Upper lobe of right lung (tissue), 1 donor: ENCODE results near the gene SNW1. TPM values are rescaled to one million over a fixed set of nuclear protein-coding genes. Genes with fewer than 3 reads are reported as not detected.
A peak's percentile ranks its signal among the peaks of the same experiment; 100 is the strongest.

Experiments used
- ATAC-seq: fragments of 200-7000 bp; cut with Tn5 transposase; one replicate; pipeline ENCODE4 v1.9.1; 2020; ENCODE audit warnings: mild to moderate bottlenecking, moderate library complexity
- DNase-seq: peaks from one replicate; pipeline ENCODE4 v3.0.0-alpha.2; 2020
- H3K27ac ChIP-seq: fragments of 200-600 bp; one replicate; pipeline ENCODE4 v1.8.0; 2022
- H3K27me3 ChIP-seq: fragments of 200-600 bp; one replicate; pipeline ENCODE4 v1.8.0; 2022; ENCODE audit warnings: mild to moderate bottlenecking
- H3K36me3 ChIP-seq: fragments of 200-600 bp; one replicate; pipeline ENCODE4 v1.8.0; 2022
- H3K4me1 ChIP-seq: fragments of 200-600 bp; one replicate; pipeline ENCODE4 v1.8.0; 2022
- H3K4me3 ChIP-seq: fragments of 200-600 bp; one replicate; pipeline ENCODE4 v1.8.0; 2022; ENCODE audit warnings: mild to moderate bottlenecking
- H3K9me3 ChIP-seq: fragments of 200-600 bp; one replicate; pipeline ENCODE4 v1.8.0; 2022
- CTCF ChIP-seq: fragments of 200-600 bp; IDR thresholded peaks from one replicate; pipeline ENCODE4 v1.8.0; 2022; ENCODE audit warnings: antibody characterized with exemption
- intact Hi-C: fragments of 100-400 bp; cut with DNase I; formaldehyde crosslinking; loops from one replicate; pipeline ENCODE4 v1.11.0; 2022
- total RNA-seq: library from RNA; stranded (reverse); fragmentation: NEBNext Ultra II Directional; extraction: Animal tissue kit (Norgen Biotek cat#: 25700); gene quantifications from one replicate; pipeline ENCODE4 v1.2.1, GENCODE V29; 2021
- donor health status: DM: no; HTN: yes; CAD: no; lungs with severe emphysema.

SNW1 gene
- total RNA-seq, 1 donor from 2014 or later, result 64.7 TPM

DNA sequence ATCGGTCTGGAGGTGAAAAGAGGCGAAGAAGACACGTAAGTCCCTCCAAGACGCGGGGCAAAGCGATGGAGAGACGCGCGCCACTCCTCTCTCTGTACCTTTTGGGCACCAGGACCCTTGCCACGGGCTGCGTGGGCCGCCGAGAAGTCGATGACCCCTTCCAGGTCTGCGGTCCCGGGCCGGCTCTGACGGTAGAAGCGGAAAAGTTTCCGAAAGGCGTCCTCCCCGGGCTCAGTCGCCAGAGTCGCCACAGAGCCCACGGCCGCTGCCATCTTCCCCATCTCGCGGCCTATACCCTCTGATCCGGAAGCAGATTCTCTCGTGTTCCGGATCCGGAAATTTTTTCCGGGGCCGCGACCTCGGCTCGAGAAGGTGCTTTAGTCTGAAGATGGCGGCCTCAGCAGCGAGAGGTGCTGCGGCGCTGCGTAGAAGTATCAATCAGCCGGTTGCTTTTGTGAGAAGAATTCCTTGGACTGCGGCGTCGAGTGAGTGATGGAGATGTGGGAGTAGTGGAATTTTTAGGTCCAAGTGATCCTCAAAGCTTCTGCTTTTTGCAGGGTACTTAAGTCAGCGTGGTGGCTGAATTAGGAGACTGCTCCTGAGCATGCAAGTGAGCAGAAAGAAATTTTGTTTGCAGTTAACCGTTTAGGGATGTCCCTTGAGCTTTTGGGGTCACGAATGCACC is 53.1 kb downstream of the SNW1 start, which contains the start of the genes ALKBH1 and SLIRP:
TSS of gene ALKBH1 (minus strand) at position 300 of the 685 bp plus-strand sequence. CDS start at position 281, 19 bp downstream.
TSS of gene SLIRP (plus strand) at position 380 of the 685 bp plus-strand sequence. CDS start at position 389, 9 bp downstream.
- no peaks in the 10 kb centered on the region for H3K27me3 ChIP-seq
- TF ChIP-seq CTCF, result no peak
- peaks cover 23% of the 10 kb centered on the region for H3K4me1 ChIP-seq
- H3K27ac ChIP-seq, result peak within 1 kb of the TSS; percentile 74
- no peaks in the 10 kb centered on the region for H3K9me3 ChIP-seq
- peak; percentile 91 for DNase-seq
- intact Hi-C loops, result no loop called here
- peak; percentile 99 for ATAC-seq
- H3K4me3 ChIP-seq, result peak within 1 kb of the TSS; percentile 91
- H3K36me3 ChIP-seq, result peaks cover 47% of the 10 kb centered on the region

- peak; percentile 52 for ATAC-seq
- H3K27me3 ChIP-seq, result no peaks in the 10 kb centered on the region
- peaks cover 47% of the 10 kb centered on the region for H3K36me3 ChIP-seq
- peak overlapping the region; percentile 91 for H3K4me3 ChIP-seq
- peak overlapping the region; percentile 74 for H3K27ac ChIP-seq
- intact Hi-C loops, result no loop called here
- DNase-seq, result no peak
- TF ChIP-seq CTCF, result no peak
- peaks cover 23% of the 10 kb centered on the region for H3K4me1 ChIP-seq
- H3K9me3 ChIP-seq, result no peaks in the 10 kb centered on the region
Measured at GRCh38 chr14:77707355-77707723, 53.6 kb downstream of the SNW1 start.

DNA sequence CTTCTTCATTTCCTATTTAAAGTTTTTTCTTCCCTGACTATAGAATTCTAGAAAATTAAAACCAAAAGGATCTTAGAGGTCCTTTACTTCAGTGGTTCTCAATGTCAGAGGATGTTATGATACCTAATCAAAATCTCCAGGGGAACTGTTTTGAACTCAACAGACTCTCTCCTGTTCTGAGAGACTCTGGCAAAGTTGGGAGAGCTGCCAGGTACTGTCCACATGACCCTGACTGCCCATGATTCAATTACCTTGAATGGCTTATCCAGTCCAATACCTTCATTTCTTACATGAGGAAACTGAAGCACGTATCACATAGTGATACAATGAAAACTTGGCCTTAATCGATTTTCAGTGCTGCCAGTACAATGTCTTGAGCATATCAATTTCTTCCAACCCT is 69.7 kb downstream of the SNW1 start:
- no peak overlapping the region for H3K27ac ChIP-seq
- intact Hi-C loops, result no loop called here
- no peaks in the 10 kb centered on the region for H3K9me3 ChIP-seq
- no peaks in the 10 kb centered on the region for H3K27me3 ChIP-seq
- no peak for TF ChIP-seq CTCF
- peaks cover 76% of the 10 kb centered on the region for H3K36me3 ChIP-seq
- no peak overlapping the region for H3K4me3 ChIP-seq
- ATAC-seq (no peak), DNase-seq (no peak)
- no peaks in the 10 kb centered on the region for H3K4me1 ChIP-seq

DNA sequence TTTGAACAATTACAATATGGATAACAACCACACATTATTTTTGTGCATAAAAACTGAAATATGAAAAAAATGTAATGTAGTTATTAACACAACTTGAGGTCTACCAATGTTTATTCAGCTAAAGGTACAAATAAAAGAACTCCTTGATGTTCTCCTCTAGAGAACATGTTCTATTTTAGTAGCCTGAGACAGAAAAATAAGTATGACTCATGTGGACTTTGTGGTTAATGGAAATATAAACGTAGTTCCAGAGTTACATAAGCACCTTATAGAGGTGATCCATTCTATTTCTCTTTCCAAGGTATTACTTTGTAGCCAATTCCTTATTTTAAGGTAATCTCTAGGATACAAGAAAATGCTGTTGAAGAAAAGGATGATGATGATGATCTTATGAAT is 78.8 kb downstream of the SNW1 start:
- TF ChIP-seq CTCF, result no peak
- peak; percentile 46 for ATAC-seq
- H3K27ac ChIP-seq, result peak overlapping the region; percentile 4

DNA sequence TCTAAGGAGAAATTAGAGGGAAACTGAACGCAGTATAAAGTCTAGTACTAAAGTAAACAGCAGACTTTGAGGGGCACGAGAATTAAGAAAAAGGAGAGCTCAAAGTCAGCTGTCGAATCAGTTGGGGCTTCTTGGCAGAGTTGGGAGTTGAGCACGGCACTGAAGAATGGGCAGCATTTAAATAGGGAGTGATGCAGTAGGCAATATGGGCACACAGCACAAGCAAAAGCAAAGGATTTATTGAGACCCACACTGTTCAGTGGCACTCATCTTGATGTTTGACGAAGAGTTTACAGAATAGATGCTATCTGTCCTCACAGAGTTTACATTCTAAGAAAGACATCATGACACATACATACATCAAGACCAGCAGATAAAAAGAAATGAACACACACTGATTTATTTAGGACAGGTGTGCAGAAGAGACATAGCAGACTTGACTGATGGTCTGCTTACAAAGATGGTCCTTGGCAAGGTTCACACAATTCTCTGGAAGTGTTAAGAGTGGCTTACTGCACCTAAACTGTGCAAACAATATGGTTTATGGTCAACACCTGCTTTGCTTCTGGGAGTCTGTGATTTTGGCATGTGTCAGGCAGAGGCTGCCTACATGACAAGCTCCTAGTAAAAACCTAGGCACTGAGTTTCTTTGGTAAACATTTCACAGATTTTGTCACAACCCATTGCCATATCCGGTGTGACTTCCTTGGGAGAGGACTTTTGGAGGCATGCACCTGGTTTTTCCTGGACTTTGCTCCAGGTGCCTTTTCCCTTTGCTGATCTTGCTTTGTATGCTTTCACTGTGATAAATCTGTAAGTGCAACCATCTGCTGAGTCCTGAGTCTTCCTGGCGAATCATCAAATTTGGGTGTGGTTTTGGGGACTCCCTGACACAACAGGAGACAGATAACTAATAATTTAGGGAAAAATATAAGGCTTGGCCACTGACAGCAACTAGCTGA is 79.5 kb downstream of the SNW1 start:
- H3K27ac ChIP-seq, result peak overlapping the region; percentile 4
- no peaks in the 10 kb centered on the region for H3K4me1 ChIP-seq
- H3K9me3 ChIP-seq, result no peaks in the 10 kb centered on the region
- TF ChIP-seq CTCF, result no peak
- H3K36me3 ChIP-seq, result peaks cover 37% of the 10 kb centered on the region
- no peak overlapping the region for H3K4me3 ChIP-seq
- intact Hi-C loops, result no loop called here
- DNase-seq (no peak), ATAC-seq (no peak)
- H3K27me3 ChIP-seq, result no peaks in the 10 kb centered on the region

More for the DNA sequence above, 78.8 kb downstream of the SNW1 start:
- H3K27me3 ChIP-seq, result no peaks in the 10 kb centered on the region
- intact Hi-C loops, result no loop called here
- H3K36me3 ChIP-seq, result peaks cover 36% of the 10 kb centered on the region
- no peak overlapping the region for H3K4me3 ChIP-seq
- H3K9me3 ChIP-seq, result no peaks in the 10 kb centered on the region
- no peaks in the 10 kb centered on the region for H3K4me1 ChIP-seq
- no peak for DNase-seq
